H9 (cell line): ENCODE data around the gene BLVRB. TPM values are rescaled to one million over a fixed set of nuclear protein-coding genes. Genes with fewer than 3 reads are reported as not detected.

Experiments
- DNase-seq: peaks from one replicate; pipeline ENCODE4 v3.0.0-alpha.2; 2017
- H2AFZ ChIP-seq: one replicate; pipeline ENCODE4 v1.6.1; 2013; ENCODE audit warnings: mild to moderate bottlenecking, low read length, control low read depth, moderate library complexity
- H2AK5ac ChIP-seq: 2 replicates; pipeline ENCODE4 v1.6.1; 2013; ENCODE audit warnings: low read length, control low read depth, mixed read lengths; ENCODE audit not compliant: insufficient read length
- H2BK120ac ChIP-seq: one replicate; pipeline ENCODE4 v1.6.1; 2013; ENCODE audit warnings: low read depth, mild to moderate bottlenecking, low read length, control low read depth, inconsistent platforms; ENCODE audit not compliant: poor library complexity, severe bottlenecking
- H2BK12ac ChIP-seq: 2 replicates; pipeline ENCODE4 v1.6.1; 2013; ENCODE audit warnings: low read length, control low read depth, mixed read lengths, low read depth; ENCODE audit not compliant: insufficient read length
- H2BK15ac ChIP-seq: 2 replicates; pipeline ENCODE4 v1.6.1; 2013; ENCODE audit warnings: low read depth, low read length, control low read depth
- H2BK20ac ChIP-seq: one replicate; pipeline ENCODE4 v1.6.1; 2013; ENCODE audit warnings: low read depth, mild to moderate bottlenecking, low read length, control low read depth, inconsistent platforms; ENCODE audit not compliant: poor library complexity, severe bottlenecking
- H2BK5ac ChIP-seq: 2 replicates; pipeline ENCODE4 v1.6.1; 2013; ENCODE audit warnings: low read length, control low read depth, mixed read lengths; ENCODE audit not compliant: insufficient read length
- H3K14ac ChIP-seq: 2 replicates; pipeline ENCODE4 v1.6.1; 2013; ENCODE audit warnings: low read length, control low read depth; ENCODE audit not compliant: insufficient read depth
- H3K18ac ChIP-seq: 2 replicates; pipeline ENCODE4 v1.6.1; 2013; ENCODE audit warnings: low read depth, mild to moderate bottlenecking, mixed read lengths, low read length, control low read depth; ENCODE audit not compliant: insufficient read length
- H3K23ac ChIP-seq: 2 replicates; pipeline ENCODE4 v1.6.1; 2013; ENCODE audit warnings: low read length, control low read depth, mixed read lengths, low read depth; ENCODE audit not compliant: insufficient read length
- H3K23me2 ChIP-seq: 2 replicates; pipeline ENCODE4 v1.6.1; 2013; ENCODE audit warnings: low read depth, mild to moderate bottlenecking, mixed read lengths, low read length, control low read depth; ENCODE audit not compliant: insufficient read length, poor library complexity, severe bottlenecking
- H3K27ac ChIP-seq: 2 replicates; pipeline ENCODE4 v1.5.1; 2013; ENCODE audit warnings: low read length, control low read depth, mixed read lengths, low read depth; ENCODE audit not compliant: insufficient read length
- H3K27me3 ChIP-seq: 2 replicates; pipeline ENCODE4 v1.6.1; 2013; ENCODE audit warnings: low read length, control low read depth, inconsistent platforms; ENCODE audit not compliant: insufficient read depth
- H3K4ac ChIP-seq: 2 replicates; pipeline ENCODE4 v1.6.1; 2013; ENCODE audit warnings: low read depth, mild to moderate bottlenecking, control low read depth, inconsistent platforms, low read length, moderate library complexity
- H3K4me1 ChIP-seq: 2 replicates; pipeline ENCODE4 v1.6.1; 2013; ENCODE audit warnings: low read length, control low read depth, inconsistent platforms; ENCODE audit not compliant: insufficient read depth
- H3K4me2 ChIP-seq: 2 replicates; pipeline ENCODE4 v1.6.1; 2013; ENCODE audit warnings: low read length, control low read depth, mixed read lengths; ENCODE audit not compliant: insufficient read length, insufficient read depth
- H3K56ac ChIP-seq: 2 replicates; pipeline ENCODE4 v1.6.1; 2013; ENCODE audit warnings: low read depth, mild to moderate bottlenecking, mixed read lengths, low read length, control low read depth; ENCODE audit not compliant: insufficient read length
- H3K79me1 ChIP-seq: 2 replicates; pipeline ENCODE4 v1.6.1; 2013; ENCODE audit warnings: low read depth, mild to moderate bottlenecking, moderate library complexity, low read length, control low read depth, inconsistent platforms; ENCODE audit not compliant: insufficient read depth, poor library complexity, severe bottlenecking
- H3K79me2 ChIP-seq: 2 replicates; pipeline ENCODE4 v1.6.1; 2013; ENCODE audit warnings: low read length, control low read depth, inconsistent platforms; ENCODE audit not compliant: insufficient read depth
- H3K9ac ChIP-seq: 2 replicates; pipeline ENCODE4 v1.6.1; 2013; ENCODE audit warnings: low read length, control low read depth, mixed read lengths; ENCODE audit not compliant: insufficient read length; ENCODE audit errors: extremely low read depth
- H3K9me3 ChIP-seq: one replicate; pipeline ENCODE4 v1.6.1; 2013; ENCODE audit warnings: low read depth, low read length, inconsistent platforms; ENCODE audit not compliant: control insufficient read depth
- H3T11ph ChIP-seq: one replicate; pipeline ENCODE4 v1.6.1; 2013; ENCODE audit warnings: mild to moderate bottlenecking, low read length, control low read depth, inconsistent platforms
- H4K20me1 ChIP-seq: one replicate; pipeline ENCODE4 v1.6.1; 2013; ENCODE audit not compliant: control insufficient read depth, insufficient read length, insufficient read depth
- H4K5ac ChIP-seq: 2 replicates; pipeline ENCODE4 v1.6.1; 2013; ENCODE audit warnings: low read depth, mild to moderate bottlenecking, mixed read lengths, low read length, control low read depth; ENCODE audit not compliant: insufficient read length
- H4K8ac ChIP-seq: replicated peaks from 2 replicates; pipeline ENCODE4 v1.6.1; 2013; ENCODE audit warnings: low read length, control low read depth, mixed read lengths, low read depth; ENCODE audit not compliant: insufficient read length
- H4K91ac ChIP-seq: 2 replicates; pipeline ENCODE4 v1.6.1; 2013; ENCODE audit warnings: low read depth, mild to moderate bottlenecking, moderate library complexity, mixed read lengths, low read length, control low read depth; ENCODE audit not compliant: insufficient read length
- H3K27ac Mint-ChIP-seq, 3 experiments: 2 replicates in 2 of 3; 3 replicates in 1 of 3; pipeline ENCODE4 v1.8.0; 2020 to 2021; ENCODE audit warnings: mixed read lengths in 3 of 3, mild to moderate bottlenecking in 1 of 3, moderate library complexity in 1 of 3
- H3K27me3 Mint-ChIP-seq: 2 replicates; pipeline ENCODE4 v1.8.0; 2021; ENCODE audit warnings: low read depth, mild to moderate bottlenecking, moderate library complexity, mixed read lengths
- H3K36me3 Mint-ChIP-seq, 3 experiments: 2 replicates in 2 of 3; 3 replicates in 1 of 3; pipeline ENCODE4 v1.8.0; 2020 to 2021; ENCODE audit warnings: low read depth in 3 of 3, mixed read lengths in 3 of 3; ENCODE audit not compliant: insufficient read depth in 1 of 3
- H3K4me1 Mint-ChIP-seq, 2 experiments: 2 replicates each; pipeline ENCODE4 v1.8.0; 2020; ENCODE audit warnings: mixed read lengths in 2 of 2
- H3K4me3 Mint-ChIP-seq, 2 experiments: 2 replicates in 1 of 2; 3 replicates in 1 of 2; pipeline ENCODE4 v1.8.0; 2020 to 2021; ENCODE audit warnings: mild to moderate bottlenecking in 2 of 2, mixed read lengths in 2 of 2, moderate library complexity in 1 of 2
- H3K9me3 Mint-ChIP-seq, 2 experiments: 2 replicates in 1 of 2; 3 replicates in 1 of 2; pipeline ENCODE4 v1.8.0; 2020; ENCODE audit warnings: mild to moderate bottlenecking in 2 of 2, mixed read lengths in 2 of 2, moderate library complexity in 1 of 2
- CTCF ChIP-seq: fragments of 200-600 bp; sonication (generic); conservative IDR thresholded peaks from 3 replicates; pipeline ENCODE4 v1.8.0; 2021; ENCODE audit warnings: antibody characterized with exemption, mild to moderate bottlenecking
- WGBS: extraction: QIAGEN DNeasy Blood & Tissue Kit; methylation state at CpG from one replicate; pipeline ENCODE4 v1.1.7; 2013; ENCODE audit warnings: missing lambda C conversion rate, low lambda C conversion rate, mixed read lengths; ENCODE audit not compliant: insufficient read length; ENCODE audit errors: extremely low coverage; 5-methylcytosine and 5-hydroxymethylcytosine counted together
- total RNA-seq: library from RNA; stranded (reverse); gene quantifications from 2 replicates; pipeline ENCODE4 v1.2.1, GENCODE V29; 2021

Gene BLVRB
- total RNA-seq, 1 experiment from 2014 or later, result 27.9 TPM

- no peak overlapping the region for H2BK120ac ChIP-seq
- H3K23ac ChIP-seq, result no peak overlapping the region
- no peak overlapping the region for H4K91ac ChIP-seq
- no peak overlapping the region for H3K4ac ChIP-seq
- H2BK15ac ChIP-seq, result no peak overlapping the region
- H2BK5ac ChIP-seq, result no peak overlapping the region
- Mint-ChIP-seq H3K4me1 (peaks cover 20 to 24% of the 10 kb centered on the region in 2 experiments), H3K27me3 (no peaks in the 10 kb centered on the region), H3K36me3 (peaks cover 0 to 18% (median 4%) of the 10 kb centered on the region in 3 experiments; a peak in 4 of 7 replicates), H3K4me3 (no peak overlapping the region), H3K27ac (no peak overlapping the region), H3K9me3 (no peaks in the 10 kb centered on the region; a peak in 1 of 5 replicates)
- H3K27me3 ChIP-seq, result no peaks in the 10 kb centered on the region
- no peak for TF ChIP-seq CTCF
- peaks cover 3% of the 10 kb centered on the region for H3K23me2 ChIP-seq
- H2BK12ac ChIP-seq, result no peak overlapping the region
- no peak overlapping the region for H2AK5ac ChIP-seq
- no peak for DNase-seq
- H3K79me2 ChIP-seq, result no peaks in the 10 kb centered on the region
- no peaks in the 10 kb centered on the region for H3K4me1 ChIP-seq
- H3K9ac ChIP-seq, result no peak overlapping the region
- no peak overlapping the region for H2AFZ ChIP-seq
- no peaks in the 10 kb centered on the region for H4K20me1 ChIP-seq
- no peak overlapping the region for H4K8ac ChIP-seq
- no peak overlapping the region for H2BK20ac ChIP-seq
- H3K14ac ChIP-seq, result no peak overlapping the region
- no peaks in the 10 kb centered on the region for H3K79me1 ChIP-seq
- no CpG with 5 or more reads among the region's 4 CpGs for WGBS
- no peak overlapping the region for H4K5ac ChIP-seq
- no peak overlapping the region for H3K4me2 ChIP-seq
- no peak overlapping the region for H3K27ac ChIP-seq
- no peaks in the 10 kb centered on the region for H3K9me3 ChIP-seq
- no peak overlapping the region for H3T11ph ChIP-seq
- H3K18ac ChIP-seq, result no peak overlapping the region
- no peak overlapping the region for H3K56ac ChIP-seq
These were observed 16.0 kb downstream of the BLVRB start for GRCh38 chr19:40449506-40449905.
